ENCODE measurements around the gene PCED1B.

PCED1B gene

GRCh38 chr12:47213396-47213795 is 134.0 kb downstream of the PCED1B start:
- DNase-seq = no peak

- no peak for DNase-seq
Measured at GRCh38 chr12:47214001-47214619, 134.7 kb downstream of the PCED1B start.

GRCh38 chr12:47214771-47215170 is 135.3 kb downstream of the PCED1B start:
- peak; percentile 45 for DNase-seq

GRCh38 chr12:47216150-47216677 is 136.8 kb downstream of the PCED1B start:
- DNase-seq = peak; percentile 67

- peak; percentile 34 for DNase-seq
Measured at GRCh38 chr12:47217595-47217869, 138.1 kb downstream of the PCED1B start.

- peak; percentile 43 for DNase-seq
Measured at GRCh38 chr12:47218191-47218654, 138.8 kb downstream of the PCED1B start.

GRCh38 chr12:47219243-47219642 is 139.8 kb downstream of the PCED1B start:
- no peak for DNase-seq

GRCh38 chr12:47221256-47222023 is 142.0 kb downstream of the PCED1B start:
- no peak for DNase-seq

- DNase-seq = no peak
Measured at GRCh38 chr12:47222520-47223030, 143.2 kb downstream of the PCED1B start.

- DNase-seq = no peak
Measured at GRCh38 chr12:47223031-47223847, 143.8 kb downstream of the PCED1B start.

GRCh38 chr12:47223848-47224213 is 144.4 kb downstream of the PCED1B start:
- DNase-seq = no peak

GRCh38 chr12:47224563-47225133 is 145.2 kb downstream of the PCED1B start:
- no peak for DNase-seq

GRCh38 chr12:47225356-47225755 is 145.9 kb downstream of the PCED1B start:
- no peak for DNase-seq

GRCh38 chr12:47226199-47226598 is 146.8 kb downstream of the PCED1B start:
- no peak for DNase-seq

GRCh38 chr12:47228802-47229201 is 149.4 kb downstream of the PCED1B start:
- DNase-seq = no peak

GRCh38 chr12:47231456-47231855 is 152.0 kb downstream of the PCED1B start:
- DNase-seq = no peak

GRCh38 chr12:47234576-47235141 is 155.2 kb downstream of the PCED1B start:
- DNase-seq = no peak

GRCh38 chr12:47235258-47236040 is 156.0 kb downstream of the PCED1B start:
- DNase-seq = no peak

GRCh38 chr12:47236109-47236714 is 156.8 kb downstream of the PCED1B start:
- no peak for DNase-seq

- DNase-seq = no peak
Measured at GRCh38 chr12:47237751-47238211, 158.4 kb downstream of the PCED1B start.

- DNase-seq = no peak
Measured at GRCh38 chr12:47238669-47239114, 159.3 kb downstream of the PCED1B start.
